HEK293 (cell line): Measurements from ENCODE around the gene RND1.
A peak's percentile ranks its signal among the peaks of the same experiment; 100 is the strongest.
"Not testable (repeated sequence)": the region's sequence is repeated elsewhere in the genome, so short reads cannot be mapped to it uniquely, and the experiment has no call there.

Experiments used
- CTCF ChIA-PET: fragments of 350-600 bp; formaldehyde crosslinking; extraction: SDS; loops from one replicate; lab custom pipeline; 2021; ENCODE audit warnings: antibody characterized with exemption; lab: Yijun Ruan, JAX
- POLR2A ChIA-PET: fragments of 300-600 bp; formaldehyde crosslinking; extraction: SDS; loops from one replicate; lab custom pipeline; 2020; ENCODE audit warnings: antibody characterized with exemption, inconsistent platforms; lab: Yijun Ruan, JAX
- H3K27ac ChIP-seq: fragments of 200-500 bp; sonication (Bioruptor generic); 2 replicates; pipeline ENCODE4 v1.5.1; 2014; ENCODE audit warnings: low read depth, low read length, control low read depth, inconsistent platforms; ENCODE audit errors: extremely low read depth
- H3K36me3 ChIP-seq, 2 experiments: fragments of 200-500 bp in 1 of 2; sonication (Bioruptor generic) in 1 of 2; 1 replicate in 1 of 2; 2 replicates in 1 of 2; pipeline ENCODE4 v1.5.1; 2014 to 2017; ENCODE audit warnings: inconsistent platforms in 2 of 2, low read length in 2 of 2; ENCODE audit not compliant: control insufficient read depth in 2 of 2, insufficient read depth in 1 of 2
- H3K4me1 ChIP-seq: fragments of 200-500 bp; sonication (Bioruptor generic); 2 replicates; pipeline ENCODE4 v1.5.1; 2014; ENCODE audit warnings: mild to moderate bottlenecking, low read length, inconsistent platforms; ENCODE audit not compliant: control insufficient read depth, insufficient read depth
- H3K4me3 ChIP-seq: 2 replicates; pipeline ENCODE4 v1.5.1; 2011; ENCODE audit warnings: low read depth, mild to moderate bottlenecking, control low read depth, low read length, moderate library complexity
- H3K9me3 ChIP-seq: fragments of 200-500 bp; sonication (Bioruptor generic); 2 replicates; pipeline ENCODE4 v1.5.1; 2014; ENCODE audit warnings: low read depth, low read length, inconsistent platforms; ENCODE audit not compliant: control insufficient read depth, insufficient read depth
- CTCF ChIP-seq: fragments of 450-650 bp; formaldehyde crosslinking; IDR thresholded peaks from 2 replicates; pipeline ENCODE4 v1.5.1; 2016; ENCODE audit warnings: missing biosample characterization, missing genetic modification characterization
- GFI1B ChIP-seq: fragments of 450-650 bp; formaldehyde crosslinking; IDR thresholded peaks from 2 replicates; pipeline ENCODE4 v1.5.1; 2016; ENCODE audit warnings: missing biosample characterization, missing genetic modification characterization
- HOXC10 ChIP-seq: sonication (generic); formaldehyde crosslinking; IDR thresholded peaks from 2 replicates; pipeline ENCODE4 v1.8.1; 2023; ENCODE audit warnings: mild to moderate bottlenecking, missing genetic modification reagents
- KLF1 ChIP-seq: fragments of 450-650 bp; formaldehyde crosslinking; IDR thresholded peaks from 2 replicates; pipeline ENCODE4 v1.5.1; 2016; ENCODE audit warnings: missing biosample characterization, missing genetic modification characterization
- MEIS1 ChIP-seq: sonication (generic); formaldehyde crosslinking; IDR thresholded peaks from 2 replicates; pipeline ENCODE4 v1.8.1; 2022; ENCODE audit warnings: missing genetic modification reagents, mild to moderate bottlenecking, borderline replicate concordance
- PRDM1 ChIP-seq: fragments of 450-650 bp; formaldehyde crosslinking; IDR thresholded peaks from 2 replicates; pipeline ENCODE4; 2016; ENCODE audit warnings: missing biosample characterization, missing genetic modification characterization
- REPIN1 ChIP-seq: fragments of 450-650 bp; formaldehyde crosslinking; IDR thresholded peaks from 2 replicates; pipeline ENCODE4 v1.5.1; 2017; ENCODE audit warnings: missing biosample characterization, missing genetic modification characterization, low read depth
- SCRT2 ChIP-seq: fragments of 450-650 bp; formaldehyde crosslinking; IDR thresholded peaks from 2 replicates; pipeline ENCODE4 v1.5.1; 2016; ENCODE audit warnings: missing biosample characterization, missing genetic modification characterization
- TSHZ1 ChIP-seq: fragments of 450-650 bp; formaldehyde crosslinking; IDR thresholded peaks from 2 replicates; pipeline ENCODE4 v1.5.1; 2016; ENCODE audit warnings: missing biosample characterization, missing genetic modification characterization, borderline replicate concordance
- ZIC2 ChIP-seq: fragments of 450-650 bp; formaldehyde crosslinking; IDR thresholded peaks from 2 replicates; pipeline ENCODE4 v1.5.1; 2016; ENCODE audit warnings: missing biosample characterization, missing genetic modification characterization
- ZNF121 ChIP-seq: fragments of 450-650 bp; formaldehyde crosslinking; IDR thresholded peaks from 2 replicates; pipeline ENCODE4 v1.5.1; 2016; ENCODE audit warnings: missing biosample characterization, missing genetic modification characterization
- ZNF132 ChIP-seq: fragments of 450-650 bp; formaldehyde crosslinking; IDR thresholded peaks from 2 replicates; pipeline ENCODE4 v1.5.1; 2017; ENCODE audit warnings: missing biosample characterization, missing genetic modification characterization, borderline replicate concordance
- ZNF169 ChIP-seq: fragments of 450-650 bp; formaldehyde crosslinking; IDR thresholded peaks from 2 replicates; pipeline ENCODE4 v1.5.1; 2016; ENCODE audit warnings: missing biosample characterization, missing genetic modification characterization
- ZNF18 ChIP-seq: fragments of 450-650 bp; formaldehyde crosslinking; IDR thresholded peaks from 2 replicates; pipeline ENCODE4 v1.5.1; 2016; ENCODE audit warnings: missing biosample characterization, missing genetic modification characterization
- ZNF280C ChIP-seq: fragments of 450-650 bp; formaldehyde crosslinking; IDR thresholded peaks from 2 replicates; pipeline ENCODE4 v1.5.1; 2016; ENCODE audit warnings: missing biosample characterization, missing genetic modification characterization
- ZNF292 ChIP-seq: fragments of 450-650 bp; formaldehyde crosslinking; IDR thresholded peaks from 2 replicates; pipeline ENCODE4 v1.5.1; 2016; ENCODE audit warnings: low read depth, missing biosample characterization, missing genetic modification characterization, borderline replicate concordance
- ZNF426 ChIP-seq: fragments of 450-650 bp; formaldehyde crosslinking; IDR thresholded peaks from 2 replicates; pipeline ENCODE4 v1.5.1; 2017; ENCODE audit warnings: missing biosample characterization, missing genetic modification characterization, mild to moderate bottlenecking, inconsistent platforms, moderate library complexity
- ZNF645 ChIP-seq: fragments of 450-650 bp; formaldehyde crosslinking; IDR thresholded peaks from 2 replicates; pipeline ENCODE4; 2016; ENCODE audit warnings: missing biosample characterization, missing genetic modification characterization
- ZNF792 ChIP-seq: fragments of 450-650 bp; formaldehyde crosslinking; IDR thresholded peaks from 2 replicates; pipeline ENCODE4 v1.5.1; 2016; ENCODE audit warnings: missing biosample characterization, missing genetic modification characterization
- ZSCAN23 ChIP-seq: fragments of 450-650 bp; formaldehyde crosslinking; IDR thresholded peaks from 2 replicates; pipeline ENCODE4 v1.5.1; 2016; ENCODE audit warnings: missing biosample characterization, missing genetic modification characterization

The RND1 gene

GRCh38 chr12:48873534-48873933 lies 7.9 kb upstream of the RND1 start:
- peak; percentile 69 for TF ChIP-seq KLF1 (tag by site-specific recombination)
- ChIA-PET CTCF (interaction anchor here (2.6 to 2.7 kb wide), 2 partner anchors 17 to 21 kb away, joined by 17 to 19 read pairs; no protein-coding TSS in a partner anchor), POLR2A (interaction anchor here (1.4 kb wide), 1 partner anchor 20 kb away, joined by 5 read pairs; no protein-coding TSS in a partner anchor)
- H3K4me1 ChIP-seq, H3K36me3 ChIP-seq, H3K9me3 ChIP-seq, H3K4me3 ChIP-seq, H3K27ac ChIP-seq: not testable (repeated sequence)

- CTCF ChIA-PET = interaction anchor here (0.6 to 2.7 kb wide), 3 partner anchors 17 to 23 kb away, joined by 5 to 19 read pairs (median 17); no protein-coding TSS in a partner anchor
- no peak for TF ChIP-seq ZIC2 (tag by site-specific recombination)
- TF ChIP-seq CTCF (tag by site-specific recombination) = no peak
- no peak for TF ChIP-seq ZNF426 (tag by site-specific recombination)
- no peak for TF ChIP-seq ZSCAN23 (tag by site-specific recombination)
- TF ChIP-seq ZNF292 (tag by site-specific recombination) = no peak
- no peak for TF ChIP-seq ZNF121 (tag by site-specific recombination)
- no peak for TF ChIP-seq SCRT2 (tag by site-specific recombination)
- no peak for TF ChIP-seq ZNF280C (tag by site-specific recombination)
- no peak for TF ChIP-seq TSHZ1 (tag by site-specific recombination)
- TF ChIP-seq ZNF169 = no peak
- TF ChIP-seq PRDM1 (tag by site-specific recombination) = no peak
- TF ChIP-seq ZNF645 (tag by site-specific recombination) = no peak
- no peak for TF ChIP-seq REPIN1
- no peak for TF ChIP-seq MEIS1 (CRISPR knock-in tag)
- no peak for TF ChIP-seq ZNF792 (tag by site-specific recombination)
- TF ChIP-seq ZNF18 (tag by site-specific recombination) = no peak
- no peak for TF ChIP-seq ZNF132 (tag by site-specific recombination)
- TF ChIP-seq HOXC10 (CRISPR knock-in tag) = no peak
- TF ChIP-seq GFI1B (tag by site-specific recombination) = no peak
- TF ChIP-seq, all 188 proteins: peak for 0
- no peak overlapping the region for H3K4me3 ChIP-seq
- POLR2A ChIA-PET = interaction anchor here (1.4 kb wide), 1 partner anchor 20 kb away, joined by 5 read pairs; no protein-coding TSS in a partner anchor
- H3K9me3 ChIP-seq = no peaks in the 10 kb centered on the region
- no peaks in the 10 kb centered on the region for H3K36me3 ChIP-seq
- no peak overlapping the region for H3K27ac ChIP-seq
- H3K4me1 ChIP-seq = no peaks in the 10 kb centered on the region
Observed at GRCh38 chr12:48873096-48873495, 7.4 kb upstream of the RND1 start.
